KOPT-K1 (cell line): ENCODE measurements around the gene DNAH11.

Source experiments
- H3K27ac ChIP-seq: fragments of 200-600 bp; sonication (generic); 2 replicates; pipeline ENCODE4 v1.5.1; 2016; ENCODE audit warnings: antibody characterized with exemption, mild to moderate bottlenecking, low read depth, low read length; ENCODE audit not compliant: poor library complexity, severe bottlenecking
- H3K36me3 ChIP-seq: fragments of 200-600 bp; sonication (generic); 2 replicates; pipeline ENCODE4 v1.5.1; 2017; ENCODE audit warnings: antibody characterized with exemption, mild to moderate bottlenecking, low read length, moderate library complexity; ENCODE audit not compliant: insufficient read depth
- H3K9me3 ChIP-seq: fragments of 200-600 bp; sonication (generic); 2 replicates; pipeline ENCODE4 v1.5.1; 2017; ENCODE audit warnings: antibody characterized with exemption, low read length, mild to moderate bottlenecking; ENCODE audit not compliant: insufficient read depth, poor library complexity, severe bottlenecking

DNAH11 gene

GRCh38 chr7:21543528-21544302, 876 bp downstream of the DNAH11 start:
- H3K36me3 ChIP-seq, result no peaks in the 10 kb centered on the region
- H3K27ac ChIP-seq, result no peak overlapping the region
- H3K9me3 ChIP-seq, result peaks cover 18% of the 10 kb centered on the region

GRCh38 chr7:21544303-21544656, 1.4 kb downstream of the DNAH11 start:
- H3K27ac ChIP-seq, result no peak overlapping the region

GRCh38 chr7:21544715-21545114, 1.9 kb downstream of the DNAH11 start:
- H3K36me3 ChIP-seq, result no peaks in the 10 kb centered on the region
- H3K27ac ChIP-seq, result no peak overlapping the region
- H3K9me3 ChIP-seq, result peaks cover 18% of the 10 kb centered on the region

More at GRCh38 chr7:21544303-21544656, 1.4 kb downstream of the DNAH11 start:
- H3K9me3 ChIP-seq, result peaks cover 18% of the 10 kb centered on the region
- no peaks in the 10 kb centered on the region for H3K36me3 ChIP-seq

- no peaks in the 10 kb centered on the region for H3K36me3 ChIP-seq
- peaks cover 17% of the 10 kb centered on the region for H3K9me3 ChIP-seq
- no peak overlapping the region for H3K27ac ChIP-seq
Measured at GRCh38 chr7:21547501-21547900, 4.7 kb downstream of the DNAH11 start.

GRCh38 chr7:21548491-21548890, 5.7 kb downstream of the DNAH11 start:
- no peaks in the 10 kb centered on the region for H3K36me3 ChIP-seq
- no peak overlapping the region for H3K27ac ChIP-seq
- H3K9me3 ChIP-seq, result peaks cover 7% of the 10 kb centered on the region

GRCh38 chr7:21550076-21550475, 7.2 kb downstream of the DNAH11 start:
- H3K27ac ChIP-seq, result no peak overlapping the region
- H3K36me3 ChIP-seq, result no peaks in the 10 kb centered on the region
- peaks cover 4% of the 10 kb centered on the region for H3K9me3 ChIP-seq

GRCh38 chr7:21550821-21551531, 8.1 kb downstream of the DNAH11 start:
- Histone ChIP-seq H3K9me3 (peaks cover 6% of the 10 kb centered on the region), H3K36me3 (no peaks in the 10 kb centered on the region), H3K27ac (no peak overlapping the region)

- H3K36me3 ChIP-seq, result no peaks in the 10 kb centered on the region
- H3K27ac ChIP-seq, result no peak overlapping the region
- no peaks in the 10 kb centered on the region for H3K9me3 ChIP-seq
Measured at GRCh38 chr7:21562385-21562784, 19.5 kb downstream of the DNAH11 start.

- no peak overlapping the region for H3K27ac ChIP-seq
- H3K9me3 ChIP-seq, result no peaks in the 10 kb centered on the region
- no peaks in the 10 kb centered on the region for H3K36me3 ChIP-seq
Measured at GRCh38 chr7:21565614-21566013, 22.8 kb downstream of the DNAH11 start.

GRCh38 chr7:21566094-21566493, 23.3 kb downstream of the DNAH11 start:
- H3K9me3 ChIP-seq, result no peaks in the 10 kb centered on the region
- no peaks in the 10 kb centered on the region for H3K36me3 ChIP-seq
- no peak overlapping the region for H3K27ac ChIP-seq

GRCh38 chr7:21568762-21569161, 25.9 kb downstream of the DNAH11 start:
- Histone ChIP-seq H3K36me3 (no peaks in the 10 kb centered on the region), H3K9me3 (no peaks in the 10 kb centered on the region)

GRCh38 chr7:21572331-21573313, 29.8 kb downstream of the DNAH11 start:
- Histone ChIP-seq H3K36me3 (no peaks in the 10 kb centered on the region), H3K9me3 (no peaks in the 10 kb centered on the region), H3K27ac (no peak overlapping the region)

More at GRCh38 chr7:21568762-21569161, 25.9 kb downstream of the DNAH11 start:
- no peak overlapping the region for H3K27ac ChIP-seq

GRCh38 chr7:21579341-21580072, 36.7 kb downstream of the DNAH11 start:
- Histone ChIP-seq H3K27ac (no peak overlapping the region), H3K9me3 (peaks cover 4% of the 10 kb centered on the region), H3K36me3 (no peaks in the 10 kb centered on the region)

GRCh38 chr7:21580073-21580521, 37.3 kb downstream of the DNAH11 start:
- Histone ChIP-seq H3K36me3 (no peaks in the 10 kb centered on the region), H3K9me3 (peaks cover 4% of the 10 kb centered on the region), H3K27ac (no peak overlapping the region)
